Adrenal gland (tissue), 12 donors: Measurements from ENCODE around the gene SDK1. TPM values are rescaled to one million over a fixed set of nuclear protein-coding genes. Genes with fewer than 3 reads are reported as not detected.

Experiments used
- DNase-seq, 7 donors: peaks; one replicate each; pipeline ENCODE4 v3.0.0-alpha.2; 2019 to 2020
- H3K27ac ChIP-seq, 5 donors: fragments of 200-600 bp; sonication (generic) in 4 of 5; 1 replicate in 3 of 5; 2 replicates in 2 of 5; pipeline versions ENCODE4 v1.5.1 to v1.8.0; 2016 to 2020; ENCODE audit warnings: mild to moderate bottlenecking in 1 of 5
- H3K27me3 ChIP-seq: fragments of 200-600 bp; 2 replicates; pipeline ENCODE4 v1.8.0; 2021
- H3K36me3 ChIP-seq, 2 donors: fragments of 200-600 bp; replicated peaks in 1 of 2; 1 replicate in 1 of 2; 2 replicates in 1 of 2; pipeline versions ENCODE4 v1.5.1 to v1.8.0; 2018 to 2022
- H3K4me1 ChIP-seq, 2 donors: fragments of 200-600 bp; replicated peaks in 1 of 2; 1 replicate in 1 of 2; 2 replicates in 1 of 2; pipeline versions ENCODE4 v1.5.1 to v1.8.0; 2018 to 2021
- H3K4me3 ChIP-seq, 4 donors: fragments of 200-600 bp; sonication (generic) in 3 of 4; one replicate each; pipeline ENCODE4 v1.5.1; 2016 to 2018
- H3K9me3 ChIP-seq, 3 donors: fragments of 200-600 bp; sonication (generic) in 1 of 3; replicated peaks in 1 of 3; 1 replicate in 2 of 3; 2 replicates in 1 of 3; pipeline versions ENCODE4 v1.5.1 to v1.8.0; 2016 to 2021
- CTCF ChIP-seq, 6 experiments: fragments of 450-650 bp in 4 of 6; fragments of 200-600 bp in 2 of 6; sonication (generic) in 1 of 6; IDR thresholded peaks; 1 replicate in 5 of 6; 2 replicates in 1 of 6; pipeline versions ENCODE4 v1.5.1 to v1.8.0; 2016 to 2021; ENCODE audit warnings: antibody characterized with exemption in 6 of 6, mild to moderate bottlenecking in 2 of 6, moderate library complexity in 1 of 6
- POLR2A ChIP-seq, 2 donors: fragments of 450-650 bp; IDR thresholded peaks; one replicate each; pipeline ENCODE4 v1.6.1; 2017; ENCODE audit warnings: antibody characterized with exemption in 2 of 2, mild to moderate bottlenecking in 2 of 2, moderate library complexity in 1 of 2
- WGBS, 4 donors: extraction: QIAGEN DNeasy Blood & Tissue Kit in 2 of 4; methylation state at CpG; one replicate each; pipeline versions ENCODE4 v1.1.5 to v1.1.7; 2013 to 2017; 5-methylcytosine and 5-hydroxymethylcytosine counted together
- intact Hi-C, 2 donors: fragments of 100-400 bp; cut with DNase I; formaldehyde crosslinking; loops; one replicate each; pipeline versions ENCODE4 v1.14.1 to v1.15.0; 2022 to 2023
- polyA plus RNA-seq, 3 donors: library from polyadenylated mRNA; stranded (reverse); fragments of 200-250 nt in 2 of 3; fragments of 350-450 nt in 1 of 3; fragmentation: Illumina TruSeq in 1 of 3; extraction: RNeasy Lipid Tissue Mini Kit (QIAGEN cat#74804) in 1 of 3; gene quantifications; one replicate each; pipeline ENCODE4 v1.2.3, GENCODE V29; 2013 to 2014
- total RNA-seq, 9 donors: library from RNA; depleted of rRNA in 4 of 9; stranded (reverse); fragments of >200 nt in 4 of 9; fragments of 120-200 nt in 1 of 9; fragmentation: NEBNext Ultra II Directional in 1 of 9; extraction: Animal tissue kit (Norgen Biotek cat#: 25700) in 1 of 9; gene quantifications; one replicate each; pipeline versions ENCODE4 v1.1.0 to v1.2.4, GENCODE V29; 2013 to 2023
- donor health status: healthy with polysubstance abuse.
- donor health status: Bipolar disorder and iron deficiency.
- donor health status: DM: yes; HTN: yes; CAD: no.
- donor health status: DM: no; HTN: no; CAD: no.
- donor health status: DM: no; HTN: no; CAD: no.
- donor health status: DM: yes; HTN: yes; CAD: no.

The SDK1 gene
- total and polyA plus RNA-seq, 12 donors: 0.50 to 3.6 (median 1.5) TPM

GRCh38 chr7:3289996-3290395 is 11.1 kb upstream of the SDK1 start:
- DNase-seq: no peak
- H3K4me3 ChIP-seq: no peak overlapping the region
- no peaks in the 10 kb centered on the region for H3K27me3 ChIP-seq
- intact Hi-C loops: no loop called here
- no peaks in the 10 kb centered on the region for H3K4me1 ChIP-seq
- TF ChIP-seq CTCF (IDR thresholded peaks at IDR 0.05) (no peak), POLR2A (IDR thresholded peaks at IDR 0.05) (no peak)
- H3K9me3 ChIP-seq: no peaks in the 10 kb centered on the region
- H3K27ac ChIP-seq: no peak overlapping the region
- no peaks in the 10 kb centered on the region for H3K36me3 ChIP-seq
- 72 to 95% (median 89%) methylated on average over 2 of the region's 2 CpGs for WGBS, 4 donors

DNA sequence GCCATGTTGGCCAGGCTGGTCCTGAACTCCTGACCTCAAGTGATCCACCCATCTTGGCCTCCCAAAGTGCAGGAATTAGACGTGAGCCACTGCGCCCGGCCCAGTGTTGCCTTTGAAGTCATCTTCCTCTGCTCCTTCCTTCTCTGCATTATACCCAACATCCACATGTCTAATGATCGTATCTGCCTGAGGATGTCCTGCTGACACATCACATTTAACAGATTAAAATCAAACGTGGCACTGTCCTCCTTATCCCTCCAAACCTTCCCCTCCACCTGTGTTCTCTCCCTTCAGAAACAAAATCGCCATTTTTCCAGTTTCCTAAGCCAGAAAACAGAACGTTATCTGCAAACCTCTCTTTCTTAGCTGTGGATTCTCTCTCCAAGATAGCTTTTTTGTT is 8.4 kb upstream of the SDK1 start:
- no peak overlapping the region for H3K4me3 ChIP-seq
- no peak overlapping the region for H3K27ac ChIP-seq
- H3K4me1 ChIP-seq: no peaks in the 10 kb centered on the region
- H3K36me3 ChIP-seq: no peaks in the 10 kb centered on the region
- 63 to 68% (median 66%) methylated on average over 7 of the region's 7 CpGs for WGBS, 4 donors
- intact Hi-C loops: no loop called here
- DNase-seq: no peak
- TF ChIP-seq POLR2A (IDR thresholded peaks at IDR 0.05): no peak
- TF ChIP-seq CTCF (IDR thresholded peaks at IDR 0.05): no peak
- H3K27me3 ChIP-seq: no peaks in the 10 kb centered on the region
- no peaks in the 10 kb centered on the region for H3K9me3 ChIP-seq

- H3K27ac ChIP-seq: no peak overlapping the region
- H3K36me3 ChIP-seq: no peaks in the 10 kb centered on the region
- WGBS, 4 donors: 66 to 80% (median 68%) methylated on average over 10 of the region's 10 CpGs
- TF ChIP-seq CTCF (IDR thresholded peaks at IDR 0.05) (no peak), POLR2A (IDR thresholded peaks at IDR 0.05) (no peak)
- no peaks in the 10 kb centered on the region for H3K4me1 ChIP-seq
- H3K27me3 ChIP-seq: no peaks in the 10 kb centered on the region
- DNase-seq: peak in 1 of 7 donors; percentile 71
- intact Hi-C loops: no loop called here
- H3K9me3 ChIP-seq: no peaks in the 10 kb centered on the region
- H3K4me3 ChIP-seq: no peak overlapping the region
Measured at GRCh38 chr7:3294432-3295100, 6.5 kb upstream of the SDK1 start.

GRCh38 chr7:3297105-3297819 is 3.8 kb upstream of the SDK1 start:
- no peak for TF ChIP-seq CTCF (IDR thresholded peaks at IDR 0.05)
- TF ChIP-seq POLR2A (IDR thresholded peaks at IDR 0.05): no peak
- intact Hi-C loops: no loop called here
- Histone ChIP-seq H3K36me3 (no peaks in the 10 kb centered on the region), H3K27me3 (no peaks in the 10 kb centered on the region), H3K27ac (no peak overlapping the region), H3K4me3 (no peak overlapping the region), H3K9me3 (no peaks in the 10 kb centered on the region), H3K4me1 (peaks cover 11 to 12% of the 10 kb centered on the region in 2 donors)
- DNase-seq: no peak
- WGBS, 4 donors: 70 to 76% (median 73%) methylated on average over 8 of the region's 8 CpGs
